CMK (cell line): ENCODE results near the gene LRRC73.
"Not testable (repeated sequence)": the region's sequence is repeated elsewhere in the genome, so short reads cannot be mapped to it uniquely, and the experiment has no call there.

Source experiments
- DNase-seq: peaks from one replicate; pipeline ENCODE4 v3.0.0-alpha.2; 2010; ENCODE audit warnings: low read depth

LRRC73 gene

GRCh38 chr6:43510827-43511163, 649 bp upstream of the LRRC73 start:
- no peak for DNase-seq

- DNase-seq: no peak
Measured at GRCh38 chr6:43509142-43509983, 783 bp downstream of the LRRC73 start.

DNA sequence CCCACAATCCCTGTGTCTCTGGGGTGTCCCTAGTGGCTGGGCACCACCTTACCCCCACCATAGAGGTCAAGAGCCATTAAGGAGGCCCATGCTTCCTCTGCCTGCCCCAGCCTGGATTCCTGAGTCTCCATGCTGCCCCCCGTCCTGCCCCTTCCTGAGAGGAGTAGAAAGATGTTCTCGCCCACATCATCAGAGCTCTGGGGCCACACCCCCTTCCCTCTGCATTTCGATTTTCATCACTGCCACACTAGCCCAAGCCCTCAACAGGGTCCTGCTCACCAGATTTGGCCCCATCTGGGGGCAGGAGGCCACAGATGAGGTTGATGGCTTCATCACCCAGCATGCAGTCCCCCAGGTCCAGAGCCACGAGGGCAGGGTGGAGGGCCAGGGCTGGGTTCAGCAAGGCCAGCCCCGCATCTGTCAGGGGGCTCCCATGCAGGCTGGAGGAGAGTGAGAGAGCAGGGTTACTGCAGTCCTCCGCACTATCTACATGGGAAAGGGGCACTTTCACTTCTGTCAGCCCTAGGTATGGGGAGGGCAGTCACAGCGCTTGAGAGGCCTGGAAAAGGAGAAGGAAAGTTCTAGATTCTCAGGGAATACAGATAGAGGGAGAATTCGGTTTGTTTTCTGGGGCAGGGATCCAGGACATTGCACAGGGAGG, 1.5 kb downstream of the LRRC73 start:
- no peak for DNase-seq

DNA sequence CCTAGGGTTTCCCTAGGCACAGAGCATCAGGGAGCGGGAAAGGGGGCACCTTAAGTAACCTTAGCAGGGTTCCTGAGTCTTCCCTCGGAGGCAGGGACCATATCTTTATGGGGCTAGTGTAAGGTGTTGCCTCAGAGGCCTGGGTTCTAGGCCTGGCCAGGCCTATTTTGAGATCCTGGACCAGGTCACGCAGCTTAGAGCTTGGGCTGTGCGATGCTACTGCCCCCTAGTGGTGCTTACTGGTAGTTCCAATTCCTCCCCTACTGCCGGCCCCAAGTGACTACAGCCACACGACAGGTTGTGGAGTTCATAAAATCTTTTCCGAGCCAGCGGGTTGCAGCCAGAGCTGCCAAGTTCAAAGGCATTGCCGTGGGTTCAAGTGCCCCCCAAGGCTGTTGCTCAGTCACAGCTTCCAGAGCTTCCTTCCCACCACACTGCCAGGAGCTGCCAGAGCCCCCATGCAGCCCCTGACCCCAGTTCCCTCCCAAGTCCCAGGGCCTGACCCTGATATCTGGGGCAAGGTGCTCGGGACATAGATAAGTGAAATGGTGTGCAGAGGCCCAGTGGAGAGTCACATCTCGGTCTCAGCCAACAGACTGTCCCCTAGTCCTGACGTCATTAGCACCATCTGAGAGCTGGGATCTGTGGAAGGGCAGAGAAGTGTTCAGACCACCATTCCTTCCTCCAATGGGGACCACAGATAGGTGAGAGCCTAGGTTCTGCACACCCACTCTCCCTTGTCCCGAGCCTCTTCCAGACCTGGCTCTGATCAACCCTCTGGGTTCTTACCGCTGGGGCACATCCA, 3.3 kb downstream of the LRRC73 start:
- peak; percentile 76 for DNase-seq

DNA sequence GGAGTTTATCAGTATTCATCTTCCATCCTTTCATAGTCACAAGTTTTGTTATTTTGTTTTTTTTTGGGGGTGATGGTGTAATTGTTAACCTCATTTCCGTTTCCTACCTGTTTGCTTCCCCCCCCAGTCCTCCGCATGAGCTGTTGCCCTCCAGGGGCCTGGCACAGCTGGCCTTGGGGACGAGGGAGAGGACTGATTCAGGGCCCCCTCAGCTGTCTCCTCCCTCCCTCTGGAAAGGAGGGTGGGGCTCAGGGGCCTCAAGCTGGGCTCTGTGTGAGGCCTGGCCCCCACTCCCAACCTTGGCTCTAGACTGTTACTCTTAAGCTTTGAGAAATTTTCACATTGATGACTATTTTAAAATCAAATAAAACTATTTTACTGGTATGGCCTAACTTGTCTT, 4.0 kb downstream of the LRRC73 start:
- no peak for DNase-seq

DNA sequence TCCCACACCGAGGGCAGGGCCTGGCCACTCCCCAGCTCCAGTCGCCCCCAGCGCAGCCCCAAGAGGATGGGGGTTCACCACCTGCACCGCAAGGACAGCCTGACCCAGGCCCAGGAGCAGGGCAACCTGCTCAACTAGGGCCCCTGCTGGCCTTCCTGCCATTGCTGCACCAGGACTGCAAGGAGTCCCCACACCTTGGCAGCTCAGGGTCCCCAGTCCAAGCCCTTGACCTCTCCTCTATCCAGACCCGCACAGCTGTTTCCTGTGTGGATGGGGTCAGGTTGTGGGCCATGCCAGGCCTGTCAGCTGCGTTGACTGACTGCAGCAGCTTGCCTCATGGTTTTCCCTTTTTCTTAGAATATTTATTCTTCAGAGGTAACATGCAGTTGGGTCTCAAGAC, 4.4 kb downstream of the LRRC73 start:
- no peak for DNase-seq

GRCh38 chr6:43504756-43505593, 5.2 kb downstream of the LRRC73 start:
- DNase-seq: no peak

DNA sequence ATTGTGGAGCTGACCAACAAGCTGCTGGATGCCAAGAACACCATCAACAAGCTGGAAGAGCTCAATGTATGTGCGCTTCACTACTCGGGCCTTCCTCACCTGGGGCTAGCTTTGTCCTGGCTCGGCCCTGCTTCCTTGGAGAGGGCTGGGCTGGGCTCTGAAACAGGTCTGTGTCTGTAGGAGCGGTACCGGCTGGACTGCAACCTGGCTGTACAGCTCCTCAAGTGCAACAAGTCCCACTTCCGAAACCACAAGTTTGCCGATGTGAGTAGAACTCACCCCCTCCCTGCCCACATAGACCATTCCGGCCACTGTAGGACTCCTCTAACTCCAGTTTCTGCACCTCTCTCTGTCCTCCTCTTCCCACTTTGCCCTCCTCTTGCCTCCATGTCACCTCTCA, 6.7 kb downstream of the LRRC73 start:
- no peak for DNase-seq

- DNase-seq: no peak
Measured at GRCh38 chr6:43502666-43503065, 7.5 kb downstream of the LRRC73 start.

DNA sequence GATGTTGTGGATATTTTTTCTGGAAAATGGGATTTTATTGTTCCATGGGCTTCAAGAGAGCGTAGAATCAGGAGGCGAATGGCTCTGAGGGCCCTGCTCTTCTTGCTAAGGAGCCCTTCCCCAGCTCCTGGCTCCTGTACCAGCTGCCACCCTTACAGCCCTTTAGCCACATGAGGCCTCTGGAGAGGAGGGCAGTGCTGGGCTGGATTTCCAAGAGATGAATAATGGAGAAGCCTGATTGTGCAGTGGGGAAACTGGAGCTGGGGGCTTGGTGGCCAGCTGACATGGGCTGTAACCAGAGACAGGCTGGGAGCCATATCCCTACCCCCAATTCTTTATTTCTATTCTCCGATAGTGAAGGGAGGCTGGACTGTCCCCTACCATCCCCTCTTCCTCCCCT, 9.2 kb downstream of the LRRC73 start:
- DNase-seq: no peak

- no peak for DNase-seq
Measured at GRCh38 chr6:43499028-43499815, 10.9 kb downstream of the LRRC73 start.

DNA sequence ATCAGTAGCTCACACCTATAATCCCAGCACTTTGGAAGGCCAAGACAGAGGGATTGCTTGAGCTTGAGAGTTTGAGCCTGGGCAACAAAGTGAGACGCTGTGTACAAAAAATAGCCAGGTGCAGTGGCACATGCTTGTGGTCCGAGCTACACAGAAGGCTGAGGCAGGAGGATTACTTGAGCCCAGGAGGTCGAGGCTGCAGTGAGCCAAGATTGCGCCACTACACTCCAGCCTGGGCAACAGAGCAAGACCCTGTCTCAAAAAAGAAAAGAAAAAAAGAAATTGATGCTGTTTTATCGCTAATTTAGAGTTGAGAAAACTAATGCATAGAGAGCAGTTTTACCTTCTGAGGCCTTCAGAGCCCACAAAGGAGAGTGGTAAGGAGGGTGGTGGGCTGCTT, 11.9 kb downstream of the LRRC73 start:
- not testable (repeated sequence) for DNase-seq

DNA sequence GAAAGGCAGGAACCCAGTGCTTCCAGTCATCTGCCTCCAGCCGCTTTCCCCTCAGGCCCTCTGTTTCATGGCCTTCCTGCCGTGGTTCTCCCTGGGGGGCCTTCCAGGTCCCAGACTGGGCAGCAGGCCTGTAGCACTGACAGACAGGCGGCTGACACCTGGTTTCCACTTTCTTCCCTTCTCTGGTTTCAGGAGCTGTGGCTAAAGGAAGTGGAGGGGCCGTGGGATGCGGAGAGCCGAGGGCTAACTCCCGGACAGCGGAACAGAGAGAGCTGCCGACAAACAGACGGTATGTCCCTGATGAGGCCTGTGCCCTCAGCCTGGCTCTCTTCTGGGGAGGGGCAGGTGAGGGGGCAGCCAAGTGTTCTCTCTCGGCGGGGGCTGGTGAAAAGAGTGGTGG, 12.5 kb downstream of the LRRC73 start:
- DNase-seq: no peak

- DNase-seq: no peak
Measured at GRCh38 chr6:43497129-43497396, 13.1 kb downstream of the LRRC73 start.

- DNase-seq: no peak
Measured at GRCh38 chr6:43496370-43497128, 13.6 kb downstream of the LRRC73 start.

- DNase-seq: no peak
Measured at GRCh38 chr6:43495409-43495941, 14.7 kb downstream of the LRRC73 start.

DNA sequence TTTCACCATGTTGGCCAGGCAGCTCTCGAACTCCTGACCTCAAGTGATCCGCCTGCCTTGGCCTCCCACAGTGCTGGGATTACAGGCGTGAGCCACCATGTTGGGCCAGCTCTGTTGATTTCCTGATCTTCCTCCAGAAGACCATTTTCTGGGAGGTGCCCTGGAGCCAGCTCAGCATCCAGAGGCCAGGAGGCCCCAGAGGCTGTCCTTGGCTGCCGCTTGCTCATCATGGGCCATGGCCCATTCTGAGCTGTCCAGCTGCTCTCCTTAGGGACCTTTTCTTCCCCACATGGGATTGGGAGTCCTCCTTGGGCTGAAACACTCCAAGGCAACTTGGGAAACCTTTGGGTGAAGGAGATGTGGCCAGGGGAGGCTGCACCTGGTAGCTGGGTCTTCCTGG, 15.4 kb downstream of the LRRC73 start:
- DNase-seq: no peak

DNA sequence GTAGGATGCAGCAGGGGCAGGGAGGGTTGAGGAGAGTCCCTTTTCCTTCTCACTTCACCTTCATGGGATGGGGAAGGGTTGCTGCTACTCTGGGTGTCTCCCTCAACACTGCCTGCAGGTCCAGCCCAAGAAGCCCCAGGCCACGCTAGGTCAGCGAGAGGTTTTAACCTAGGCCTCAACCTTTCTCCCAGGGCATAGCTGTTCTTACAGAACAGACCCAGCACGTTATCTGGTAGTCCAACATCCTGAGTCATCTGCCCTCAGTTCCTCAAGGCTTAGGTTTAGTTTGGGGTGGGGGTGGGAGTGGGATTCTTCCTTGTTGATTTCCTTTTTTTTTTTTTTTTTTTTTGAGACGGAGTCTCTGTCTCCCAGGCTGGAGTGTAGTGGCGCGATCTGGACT, 15.8 kb downstream of the LRRC73 start:
- no peak for DNase-seq

- DNase-seq: no peak
Measured at GRCh38 chr6:43493833-43494232, 16.3 kb downstream of the LRRC73 start.

- DNase-seq: no peak
Measured at GRCh38 chr6:43493230-43493629, 16.9 kb downstream of the LRRC73 start.
